ENCODE measurements around the gene DNAAF8. TPM values are rescaled to one million over a fixed set of nuclear protein-coding genes. Genes with fewer than 3 reads are reported as not detected.

DNAAF8 gene
- total RNA-seq: 1.0 TPM in 1 of 2 replicates, not detected in the other
- polyA plus RNA-seq: 0.49 and 0.58 TPM in 2 replicates
- polyA plus RNA-seq (2011; cell fraction: cytosol; rRNA removed): 0.49 and 0.61 TPM in 2 replicates
- 0.07 and 0.17 TPM in 2 replicates for polyA plus RNA-seq (2011; cell fraction: nucleus; rRNA removed)
- polyA plus RNA-seq (2012): 0.30 and 0.52 TPM in 2 replicates
- 0.24 and 1.00 TPM in 2 replicates for polyA minus RNA-seq
- polyA minus RNA-seq (2011; cell fraction: cytosol; rRNA and poly(A)+ RNA removed): not detected
- polyA minus RNA-seq (2011; cell fraction: nucleus; rRNA and poly(A)+ RNA removed): not detected in 2 replicates
- Bru-seq, nascent RNA: percentile 9 among the genes with signal in this experiment
- not detected for BruChase-seq, experiment 1, labeled RNA remaining after a 6-hour chase
- percentile 6 among the genes with signal in this experiment for BruChase-seq, experiment 2, labeled RNA remaining after a 2-hour chase
- long read RNA-seq: 0 reads

DNA sequence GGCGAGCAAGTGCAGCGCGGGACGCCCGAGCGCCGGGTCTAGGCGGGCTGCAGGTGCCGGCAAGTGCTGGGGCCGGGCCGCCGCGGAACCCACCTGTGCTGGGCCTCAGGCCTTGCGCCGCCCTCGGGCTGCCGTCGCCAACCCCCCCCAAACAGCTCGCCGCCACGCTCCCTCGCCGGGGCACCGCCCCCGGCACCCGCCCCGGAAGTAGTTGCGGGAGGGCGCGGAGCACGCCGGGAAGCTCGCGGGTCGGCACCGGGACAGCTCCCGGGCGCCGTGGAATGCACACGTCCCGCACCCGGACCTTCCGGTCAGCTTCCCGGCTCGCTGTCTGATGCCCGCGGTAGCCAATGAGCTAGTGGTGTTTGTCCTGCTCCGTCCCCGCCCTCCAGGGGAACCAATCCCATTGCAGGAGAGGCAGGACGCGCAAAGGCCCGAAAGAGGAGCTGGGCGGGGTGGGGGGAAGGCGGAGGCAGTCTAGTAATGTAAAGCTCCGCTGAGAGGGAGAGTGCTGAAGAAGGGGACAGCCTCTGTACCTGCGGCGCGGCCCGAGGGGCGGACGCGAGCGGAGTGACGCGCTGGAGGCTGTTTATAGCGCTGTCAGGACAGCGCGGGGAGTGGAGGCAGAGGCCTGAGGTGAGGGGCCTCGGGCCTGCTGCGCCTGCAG, at the start of gene DNAAF8, which contains the start of gene ANKS3:
TSS of gene DNAAF8 (plus strand) at position 475 of the 667 bp plus-strand sequence. CDS start 1,978 bp downstream, outside the sequence.
TSS of gene ANKS3 (minus strand) at position 209 of the 667 bp plus-strand sequence. CDS start 4,122 bp downstream, outside the sequence.
- Histone ChIP-seq H3K79me2 (ENCODE audit: control insufficient read depth, insufficient read depth, low read length) (peaks cover 9% of the 10 kb centered on the region), H2AFZ (ENCODE audit: low read depth, low read length) (peak within 1 kb of the TSS; percentile 99), H3K4me2 (ENCODE audit: insufficient read depth, low read length) (peak within 1 kb of the TSS; percentile 91), H3K9ac (replicated peaks; ENCODE audit: extremely low read depth, insufficient read depth, low read length) (peak within 1 kb of the TSS; percentile 78), H3K36me3 (ENCODE audit: control insufficient read depth in 2 of 2, extremely low read depth in 1 of 2, insufficient read depth in 2 of 2, low read length in 2 of 2) (peaks cover 0 to 2% of the 10 kb centered on the region in 2 experiments), H3K9me3 (replicated peaks; ENCODE audit: control insufficient read depth, insufficient read depth, low read length) (no peaks in the 10 kb centered on the region), H3K9me1 (replicated peaks; ENCODE audit: control insufficient read depth, extremely low read depth, insufficient read depth, low read length) (no peaks in the 10 kb centered on the region), H3K27ac (ENCODE audit: insufficient read depth, low read depth, low read length) (peak within 1 kb of the TSS; percentile 46), H3K4me1 (ENCODE audit: control insufficient read depth, extremely low read depth, insufficient read depth, low read length) (peaks cover 5% of the 10 kb centered on the region), H3K4me3 (replicated peaks in 1 of 3; ENCODE audit: insufficient read depth in 1 of 3, low read depth in 1 of 3, low read length in 3 of 3) (peak within 1 kb of the TSS; percentile 62 to 100 (median 76)), H3K27me3 (ENCODE audit: control insufficient read depth in 2 of 2, insufficient read depth in 2 of 2, low read length in 2 of 2) (no peaks in the 10 kb centered on the region), H4K20me1 (replicated peaks; ENCODE audit: control insufficient read depth, extremely low read depth, insufficient read depth, low read length) (no peaks in the 10 kb centered on the region)
- intact Hi-C loops (cut with micrococcal nuclease) (loop anchor here (1.0 to 2.0 kb wide), 6 partner anchors 33 to 222 kb away; partner anchors contain the start of genes NUDT16L1, ROGDI and ZNF500), dilution Hi-C loops (cut with MboI; ENCODE audit: extremely low pct_ligation_motif_present, low sequenced_read_pairs) (no loop called here)
- peak; percentile 97 for FAIRE-seq
- DNase-seq (ENCODE audit: low read depth, low spot score): peak; percentile 96
- ChIA-PET POLR2A (interaction anchor here (0.7 to 1.4 kb wide), 3 partner anchors 32 to 118 kb away, joined by 3 to 8 read pairs (median 4); no protein-coding TSS in a partner anchor), CTCF (interaction anchor here (1.0 to 1.9 kb wide), 8 partner anchors 9 to 224 kb away, joined by 3 to 6 read pairs (median 4); partner anchors contain the start of genes MGRN1 and SEC14L5)
- BruUV-seq (replicated peaks): no TSS peak
- TF ChIP-seq JUN (IDR thresholded peaks at IDR 0.05; ENCODE audit: borderline replicate concordance, insufficient read depth, insufficient read length, low read depth): no peak
- TF ChIP-seq, protein P1, sequence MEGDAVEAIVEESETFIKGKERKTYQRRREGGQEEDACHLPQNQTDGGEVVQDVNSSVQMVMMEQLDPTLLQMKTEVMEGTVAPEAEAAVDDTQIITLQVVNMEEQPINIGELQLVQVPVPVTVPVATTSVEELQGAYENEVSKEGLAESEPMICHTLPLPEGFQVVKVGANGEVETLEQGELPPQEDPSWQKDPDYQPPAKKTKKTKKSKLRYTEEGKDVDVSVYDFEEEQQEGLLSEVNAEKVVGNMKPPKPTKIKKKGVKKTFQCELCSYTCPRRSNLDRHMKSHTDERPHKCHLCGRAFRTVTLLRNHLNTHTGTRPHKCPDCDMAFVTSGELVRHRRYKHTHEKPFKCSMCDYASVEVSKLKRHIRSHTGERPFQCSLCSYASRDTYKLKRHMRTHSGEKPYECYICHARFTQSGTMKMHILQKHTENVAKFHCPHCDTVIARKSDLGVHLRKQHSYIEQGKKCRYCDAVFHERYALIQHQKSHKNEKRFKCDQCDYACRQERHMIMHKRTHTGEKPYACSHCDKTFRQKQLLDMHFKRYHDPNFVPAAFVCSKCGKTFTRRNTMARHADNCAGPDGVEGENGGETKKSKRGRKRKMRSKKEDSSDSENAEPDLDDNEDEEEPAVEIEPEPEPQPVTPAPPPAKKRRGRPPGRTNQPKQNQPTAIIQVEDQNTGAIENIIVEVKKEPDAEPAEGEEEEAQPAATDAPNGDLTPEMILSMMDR (IDR thresholded peaks at IDR 0.05; ENCODE audit: extremely low read depth in 1 of 2, insufficient read depth in 1 of 2, low read depth in 1 of 2, low read length in 2 of 2): no peak
- TF ChIP-seq POLR2AphosphoS5 (IDR thresholded peaks at IDR 0.05; ENCODE audit: insufficient read depth, low read depth, low read length): peak; percentile 82
- TF ChIP-seq MYC (IDR thresholded peaks at IDR 0.05; ENCODE audit: low read depth, low read length): no peak
- TF ChIP-seq GATA2 (IDR thresholded peaks at IDR 0.05; ENCODE audit: insufficient read depth, insufficient read length, low read depth, low read length): no peak
- TF ChIP-seq POLR2A (IDR thresholded peaks at IDR 0.05; ENCODE audit: low read depth, low read length): peak; percentile 45
- no peak for TF ChIP-seq EZH2 (IDR thresholded peaks at IDR 0.05; ENCODE audit: borderline replicate concordance, low read depth, low read length, severe bottlenecking)
- no peak for TF ChIP-seq FOS (IDR thresholded peaks at IDR 0.05; ENCODE audit: borderline replicate concordance, insufficient read depth, low read length)
- TF ChIP-seq, protein P2, sequence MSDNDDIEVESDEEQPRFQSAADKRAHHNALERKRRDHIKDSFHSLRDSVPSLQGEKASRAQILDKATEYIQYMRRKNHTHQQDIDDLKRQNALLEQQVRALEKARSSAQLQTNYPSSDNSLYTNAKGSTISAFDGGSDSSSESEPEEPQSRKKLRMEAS (IDR thresholded peaks at IDR 0.05; ENCODE audit: insufficient read depth, insufficient read length): peak; percentile 71

Data from endothelial cell of umbilical vein (primary cell).